CD4-positive, alpha-beta T cell treated with Interferon gamma for 1 hour (primary cell): ENCODE results near the gene DNAJC15.

Experiments
- DNase-seq: peaks from one replicate; pipeline ENCODE4 v3.0.0-alpha.2; 2020

DNAJC15 gene

GRCh38 chr13:43129066-43129465 lies 105.7 kb downstream of the DNAJC15 start:
- DNase-seq, result no peak

GRCh38 chr13:43129511-43130110 lies 106.2 kb downstream of the DNAJC15 start:
- DNase-seq, result no peak

DNA sequence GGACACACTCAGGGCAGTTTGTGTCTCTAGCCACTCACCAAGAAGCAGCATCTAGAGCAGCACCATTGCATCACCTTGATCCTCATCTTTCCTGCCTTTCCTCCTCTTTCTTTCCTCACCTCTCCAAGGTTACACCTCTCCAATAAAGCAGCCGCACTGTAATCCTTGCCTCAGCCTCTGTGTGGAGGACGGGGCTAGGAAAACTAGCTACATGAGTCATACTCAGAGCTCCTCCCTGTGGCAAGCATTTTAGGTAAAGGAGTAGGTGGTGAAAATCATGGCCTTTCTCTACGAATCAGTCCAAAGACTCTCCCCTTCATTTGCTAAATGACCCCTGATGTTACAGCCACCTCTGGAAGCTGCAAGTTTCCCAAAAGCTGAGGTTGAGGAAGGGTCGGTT lies 108.9 kb downstream of the DNAJC15 start:
- DNase-seq, result no peak

DNA sequence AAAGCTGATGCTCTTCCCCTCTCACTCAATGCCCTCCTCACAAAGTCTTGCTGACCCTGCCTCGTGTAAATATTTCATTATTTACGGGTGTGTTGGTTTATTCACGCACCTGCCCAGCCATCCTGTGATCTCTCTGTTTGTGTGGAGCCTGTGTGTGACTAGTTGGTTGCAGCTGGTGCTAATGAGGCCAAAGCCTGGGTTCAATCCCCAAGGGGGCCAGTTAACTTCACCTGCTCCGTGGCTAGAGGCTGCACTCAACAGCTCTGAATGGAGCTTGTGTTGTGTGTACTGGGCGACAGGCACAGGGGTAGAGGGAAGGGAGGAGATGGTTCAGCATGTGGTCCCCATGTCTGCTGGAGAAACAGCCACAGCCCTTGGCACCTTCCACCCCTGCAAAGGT lies 109.5 kb downstream of the DNAJC15 start:
- DNase-seq, result no peak

DNA sequence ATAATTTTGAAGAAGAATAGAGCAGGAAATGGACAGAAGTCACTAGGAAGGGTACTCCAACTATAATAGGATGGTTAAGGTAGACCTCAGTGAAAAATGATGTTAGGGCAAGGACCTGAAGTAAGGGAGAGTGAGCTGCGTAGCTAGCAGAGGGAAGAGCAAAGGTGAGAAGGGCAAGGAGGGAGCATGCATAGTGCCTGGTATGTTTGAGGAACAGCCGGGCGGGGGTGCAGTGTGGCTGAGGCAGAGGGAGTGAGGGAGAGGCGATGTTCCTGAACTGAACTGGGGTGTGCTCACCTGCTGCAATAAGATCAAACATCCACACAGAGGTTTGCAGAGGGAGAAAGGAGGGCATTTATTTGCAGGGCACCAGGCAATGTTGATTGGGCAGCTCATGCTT lies 110.4 kb downstream of the DNAJC15 start:
- no peak for DNase-seq

DNA sequence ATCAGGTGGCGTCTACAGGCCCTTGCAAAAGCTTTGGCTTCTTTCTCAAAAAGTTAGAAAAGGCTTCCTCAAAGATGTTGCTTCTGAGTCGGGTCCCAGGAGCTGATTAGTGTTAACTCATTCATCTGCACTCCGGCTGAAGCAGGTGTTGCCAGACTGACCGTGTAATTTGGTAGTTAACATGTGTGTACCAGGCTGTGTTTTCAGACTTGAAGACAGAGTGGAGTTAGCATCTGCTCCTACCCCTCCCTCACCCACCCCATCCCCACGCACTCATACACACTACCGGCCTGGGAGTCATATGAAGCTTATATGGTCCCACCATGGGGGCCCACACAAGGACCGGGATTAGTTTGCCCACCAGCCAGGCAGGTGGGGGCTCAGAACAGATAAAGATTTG lies 111.5 kb downstream of the DNAJC15 start:
- DNase-seq, result no peak

DNA sequence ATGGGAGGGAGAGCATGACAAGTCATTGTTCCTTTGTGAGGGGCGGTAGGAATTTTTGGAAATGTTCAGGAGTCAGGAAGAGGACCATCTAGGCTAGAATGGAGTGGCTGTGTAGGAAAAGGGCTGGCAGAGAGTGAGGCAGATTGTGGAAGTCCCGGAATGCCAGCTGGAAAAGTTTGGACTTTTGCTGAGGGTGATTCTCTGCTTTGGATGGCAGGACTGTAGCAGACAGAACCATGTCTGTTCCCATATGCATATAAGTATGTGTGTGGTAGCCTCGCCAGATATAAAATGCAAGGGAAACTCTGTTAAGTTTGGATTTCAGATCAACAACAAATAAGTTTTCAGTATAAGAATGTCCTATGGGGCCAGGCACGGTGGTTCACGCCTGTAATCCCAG lies 112.1 kb downstream of the DNAJC15 start:
- no peak for DNase-seq

- no peak for DNase-seq
These were observed 113.7 kb downstream of the DNAJC15 start for GRCh38 chr13:43136920-43137575.

DNA sequence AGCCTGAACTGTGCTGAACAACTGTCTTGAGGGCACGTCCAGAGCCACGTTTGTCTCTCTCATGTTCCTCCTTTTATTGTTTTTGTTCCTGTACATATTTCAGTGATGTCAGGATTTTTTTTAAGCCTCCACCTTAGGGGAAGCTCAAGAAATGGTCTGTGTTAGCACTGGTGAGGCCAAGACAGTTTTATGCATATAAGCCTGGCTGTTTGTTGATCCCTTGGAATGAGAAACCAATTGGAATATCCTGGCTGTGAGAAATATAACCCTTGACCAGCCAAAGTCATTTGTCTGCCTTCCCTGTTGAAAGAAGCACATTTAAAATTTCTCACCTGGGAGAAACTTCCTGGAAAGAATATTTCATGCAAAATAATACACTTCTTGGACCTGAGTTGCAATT lies 115.8 kb downstream of the DNAJC15 start:
- DNase-seq, result no peak

- no peak for DNase-seq
These were observed 116.5 kb downstream of the DNAJC15 start for GRCh38 chr13:43139921-43140320.

DNA sequence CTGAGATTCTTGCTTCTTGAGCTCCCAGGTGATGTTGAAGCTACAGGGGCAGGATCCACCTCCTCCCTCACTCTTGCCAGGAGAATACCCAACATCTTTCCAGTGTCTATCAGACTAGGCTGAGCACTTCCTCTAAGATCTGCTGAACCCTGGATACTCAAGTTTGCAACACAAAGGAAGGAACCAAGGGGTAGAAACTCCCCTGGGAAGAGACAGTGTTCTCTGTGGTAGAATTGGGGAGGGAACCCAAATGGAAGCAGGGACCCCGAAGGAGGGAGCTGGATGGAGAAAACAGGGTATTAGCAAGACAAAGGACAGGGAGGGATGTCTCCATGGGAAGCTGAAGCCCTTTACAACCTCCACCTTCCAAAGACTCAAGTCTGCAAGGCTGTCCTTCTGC lies 117.6 kb downstream of the DNAJC15 start:
- DNase-seq, result no peak

DNA sequence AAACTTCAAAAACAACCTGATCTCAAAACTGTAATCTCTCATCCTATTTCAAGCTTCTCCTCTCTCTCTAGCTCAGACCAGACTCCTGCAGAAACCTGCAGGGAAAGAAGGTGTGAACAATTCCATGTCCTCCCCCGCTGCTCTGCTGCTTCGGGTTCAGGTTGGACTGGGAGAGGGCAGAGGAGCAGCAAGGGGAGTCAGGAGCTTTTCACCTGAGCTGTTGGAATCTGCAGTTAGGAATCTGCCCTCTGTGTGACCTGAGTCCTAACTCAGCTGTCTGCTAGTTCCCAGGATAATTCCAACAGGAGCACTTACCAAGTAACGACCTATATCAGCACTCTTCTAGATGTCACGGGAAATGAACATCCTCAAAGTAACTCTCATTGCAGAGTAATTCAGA lies 118.3 kb downstream of the DNAJC15 start:
- DNase-seq, result no peak

- DNase-seq, result no peak
These were observed 120.2 kb downstream of the DNAJC15 start for GRCh38 chr13:43143591-43143990.

GRCh38 chr13:43145534-43146196 lies 122.3 kb downstream of the DNAJC15 start:
- DNase-seq, result no peak

GRCh38 chr13:43146400-43146799 lies 123.0 kb downstream of the DNAJC15 start:
- DNase-seq, result no peak

GRCh38 chr13:43150369-43151207 lies 127.2 kb downstream of the DNAJC15 start:
- DNase-seq, result no peak

DNA sequence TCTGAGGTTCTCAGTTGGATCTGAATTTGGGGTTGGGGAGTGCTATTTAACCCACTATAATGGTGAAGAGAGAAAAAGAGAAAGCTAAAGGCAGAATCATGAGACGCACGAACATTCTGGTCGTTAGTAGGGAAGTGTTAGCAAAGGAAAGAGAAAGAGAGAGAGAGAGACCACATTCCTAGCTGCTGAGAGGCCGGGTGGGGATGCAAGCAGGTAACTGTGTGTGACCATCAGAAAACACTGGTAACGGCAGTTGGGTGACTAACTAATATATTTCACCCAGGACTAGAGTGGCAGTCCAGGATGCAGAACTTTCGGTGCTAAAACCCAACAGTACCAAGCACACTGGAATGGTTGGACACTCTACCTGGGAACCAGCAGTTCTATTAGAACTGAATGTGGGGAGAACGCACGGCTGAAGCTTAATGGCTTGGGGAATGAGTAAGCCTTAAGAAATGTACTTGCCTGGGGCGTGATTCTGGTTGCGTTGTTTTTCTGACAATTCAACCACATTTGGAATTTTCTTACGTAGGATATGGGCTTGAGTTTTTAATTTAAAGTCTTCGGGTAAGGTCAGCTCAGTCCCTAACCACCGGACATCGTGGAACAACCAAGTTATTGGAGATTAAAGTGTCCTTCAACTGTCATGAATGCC lies 130.2 kb downstream of the DNAJC15 start:
- no peak for DNase-seq

GRCh38 chr13:43154156-43154651 lies 130.8 kb downstream of the DNAJC15 start:
- DNase-seq, result no peak

DNA sequence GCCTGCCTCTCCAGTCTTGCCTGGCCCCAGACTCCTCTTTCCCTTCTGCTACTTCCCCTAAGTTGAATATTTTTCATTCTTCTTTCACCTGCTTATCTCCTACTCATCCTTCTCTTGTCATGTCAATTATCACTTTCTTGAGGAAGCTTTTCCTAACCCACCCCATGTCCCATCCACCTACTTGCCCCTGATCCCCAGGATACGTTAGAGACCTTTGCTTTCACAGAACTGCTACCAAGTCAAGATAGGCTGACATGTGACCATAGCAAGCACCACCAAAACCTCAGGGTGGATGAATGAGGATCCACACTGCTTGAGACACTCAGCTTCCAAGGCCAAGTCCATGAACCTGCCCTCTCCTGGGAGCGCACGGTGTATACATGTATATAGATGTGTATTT lies 131.5 kb downstream of the DNAJC15 start:
- DNase-seq, result no peak

DNA sequence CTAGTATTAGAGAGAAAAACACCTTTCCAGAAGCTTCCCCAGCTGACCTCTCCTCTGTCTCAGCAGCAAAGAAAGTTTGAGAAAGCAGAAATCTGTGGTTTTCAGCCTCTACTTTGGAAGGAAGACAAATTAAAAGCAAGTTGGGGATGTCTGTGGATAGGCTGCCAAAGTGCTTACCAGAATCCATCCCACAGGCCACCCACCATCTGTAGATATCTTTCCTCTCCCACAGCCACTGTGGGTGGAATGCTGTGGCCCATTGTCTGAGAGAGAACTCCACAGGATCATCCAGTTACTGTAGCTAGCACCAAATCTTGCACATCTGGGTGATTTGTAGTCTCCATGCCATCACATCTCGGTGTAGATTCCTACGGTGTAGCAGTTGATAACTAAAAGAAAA lies 133.5 kb downstream of the DNAJC15 start:
- DNase-seq, result no peak

GRCh38 chr13:43157796-43158195 lies 134.4 kb downstream of the DNAJC15 start:
- DNase-seq, result no peak

- DNase-seq, result no peak
These were observed 135.1 kb downstream of the DNAJC15 start for GRCh38 chr13:43158516-43158915.

DNA sequence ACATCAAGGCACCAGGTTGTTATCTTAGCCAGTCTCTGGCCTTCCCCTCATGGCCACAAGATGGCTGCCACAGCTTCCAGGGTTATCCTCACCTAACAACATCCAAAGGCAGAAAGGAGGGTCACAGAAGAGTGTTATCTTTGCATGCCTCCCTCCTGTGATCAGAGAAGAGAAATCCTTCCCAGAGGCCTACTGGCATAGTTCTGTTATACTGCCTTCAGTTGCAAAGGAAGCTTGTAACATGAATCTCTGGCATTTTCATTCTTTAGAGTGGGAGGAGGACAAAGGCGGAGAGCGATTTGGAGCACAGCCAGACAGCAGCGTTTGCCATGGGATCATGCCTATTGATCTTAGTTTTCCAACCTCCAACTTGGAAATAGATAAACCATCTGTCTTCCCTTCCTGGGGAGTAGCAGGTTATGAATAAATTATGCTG lies 135.7 kb downstream of the DNAJC15 start:
- DNase-seq, result no peak
